C4-2B (cell line): ENCODE data around the gene MROH9.

Source experiments
- H3K27ac ChIP-seq: fragments of 450-650 bp; 2 replicates; pipeline ENCODE4 v1.5.1; 2017
- CTCF ChIP-seq: fragments of 450-650 bp; conservative IDR thresholded peaks from 2 replicates; pipeline ENCODE4 v1.5.1; 2017; ENCODE audit warnings: mild to moderate bottlenecking
- ZFX ChIP-seq: fragments of 450-650 bp; IDR thresholded peaks from 2 replicates; pipeline ENCODE4 v1.6.1; 2017

Gene MROH9

DNA sequence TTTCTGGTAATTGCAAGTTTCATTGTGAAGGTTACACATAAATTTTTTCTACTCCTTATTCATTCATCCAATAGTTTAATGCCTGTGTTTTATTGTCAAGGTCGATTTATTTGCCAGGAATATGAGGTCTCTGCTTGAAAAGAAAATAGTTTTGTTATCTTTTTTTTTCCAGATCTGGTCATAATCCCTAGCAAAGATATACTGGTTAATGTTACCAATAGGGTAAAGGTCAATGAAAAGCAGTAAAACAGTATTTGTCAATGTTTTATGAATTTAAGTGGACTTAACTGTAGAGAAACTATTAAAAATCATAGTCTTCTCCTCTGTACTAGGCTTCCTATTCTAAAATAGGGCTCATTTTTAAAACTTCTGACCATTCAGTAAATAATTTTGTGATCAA, 147.3 kb downstream of the MROH9 start:
- TF ChIP-seq CTCF = no peak
- H3K27ac ChIP-seq = no peak overlapping the region

GRCh38 chr1:171083222-171083621, 147.9 kb downstream of the MROH9 start:
- TF ChIP-seq CTCF (no peak), ZFX (no peak)
- no peak overlapping the region for H3K27ac ChIP-seq

- H3K27ac ChIP-seq = no peak overlapping the region
- TF ChIP-seq CTCF (no peak), ZFX (no peak)
Observed at GRCh38 chr1:171084091-171084490, 148.8 kb downstream of the MROH9 start.

DNA sequence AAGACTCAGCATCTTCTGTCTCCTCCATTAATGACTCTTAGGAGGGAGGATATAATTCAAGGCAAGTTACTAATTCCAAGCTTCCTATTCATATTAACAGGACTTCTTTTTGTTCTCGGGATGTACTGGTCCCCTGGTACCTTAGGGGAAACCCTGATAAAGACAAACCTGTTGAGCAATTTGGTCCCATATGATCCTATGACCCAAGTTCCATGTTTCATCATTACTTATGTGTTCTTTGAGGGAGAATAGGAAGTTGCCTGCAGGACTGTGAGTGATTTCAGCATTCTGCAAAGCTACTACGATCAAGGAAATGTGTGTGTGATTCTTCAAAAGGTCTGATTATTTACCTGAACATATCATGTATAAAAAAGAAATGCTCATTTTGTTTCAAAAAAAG, 149.5 kb downstream of the MROH9 start:
- no peak overlapping the region for H3K27ac ChIP-seq
- TF ChIP-seq CTCF (no peak), ZFX (no peak)

DNA sequence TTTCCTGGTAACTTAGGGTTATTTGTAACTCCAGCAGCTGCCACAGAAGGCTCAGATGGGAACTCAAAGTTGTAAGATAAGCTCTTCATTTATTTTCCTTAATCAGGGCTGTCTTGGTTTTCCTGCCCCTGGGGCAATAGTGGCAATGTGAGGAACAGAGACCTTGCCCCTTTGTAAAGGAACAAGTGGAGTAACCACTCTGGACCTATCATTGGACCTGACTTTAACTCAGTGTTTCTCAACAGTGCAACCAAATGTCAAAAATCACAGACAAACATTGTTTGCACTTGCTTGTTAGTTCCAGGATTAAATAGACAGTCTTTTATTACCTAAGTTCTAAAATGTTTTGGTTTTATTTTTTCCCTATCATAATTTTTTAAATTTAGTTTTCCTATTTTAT, 152.6 kb downstream of the MROH9 start:
- TF ChIP-seq CTCF (no peak), ZFX (no peak)
- no peak overlapping the region for H3K27ac ChIP-seq

DNA sequence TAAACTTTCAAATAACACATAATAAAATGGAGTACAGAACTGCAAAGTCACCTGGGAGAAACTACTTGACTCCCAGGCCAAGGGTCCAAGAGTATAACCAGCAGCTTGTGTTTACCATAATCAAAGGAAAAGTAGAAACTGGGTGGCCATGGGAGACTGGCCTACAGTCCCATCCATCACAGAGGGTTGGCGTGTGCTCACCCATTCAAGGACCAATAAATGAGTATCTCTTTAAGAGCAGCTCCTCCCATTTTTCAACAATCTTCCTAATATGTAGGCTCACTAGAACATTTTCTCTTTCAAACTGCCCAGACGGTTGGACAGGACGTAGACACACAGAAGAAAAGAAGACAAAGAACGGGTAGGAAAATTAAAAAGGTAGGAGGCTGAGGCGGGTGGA, 155.3 kb downstream of the MROH9 start, which contains the start of gene FMO3:
Gene FMO3, plus strand, starts transcription at position 302 of the 400 bp plus-strand sequence. CDS start 1,754 bp downstream, outside the sequence.
- H3K27ac ChIP-seq = no peak within 1 kb of the TSS
- TF ChIP-seq ZFX = no peak
- TF ChIP-seq CTCF = no peak

GRCh38 chr1:171103862-171104261, 168.5 kb downstream of the MROH9 start:
- no peak for TF ChIP-seq CTCF
- TF ChIP-seq ZFX = no peak
- no peak overlapping the region for H3K27ac ChIP-seq
